ENCODE measurements around the gene CLIP4. TPM values are rescaled to one million over a fixed set of nuclear protein-coding genes. Genes with fewer than 3 reads are reported as not detected.

Gene CLIP4
- polyA plus RNA-seq, 1 of the 3 experiments (the other 2 are of a cell fraction), result 12.7 TPM

DNA sequence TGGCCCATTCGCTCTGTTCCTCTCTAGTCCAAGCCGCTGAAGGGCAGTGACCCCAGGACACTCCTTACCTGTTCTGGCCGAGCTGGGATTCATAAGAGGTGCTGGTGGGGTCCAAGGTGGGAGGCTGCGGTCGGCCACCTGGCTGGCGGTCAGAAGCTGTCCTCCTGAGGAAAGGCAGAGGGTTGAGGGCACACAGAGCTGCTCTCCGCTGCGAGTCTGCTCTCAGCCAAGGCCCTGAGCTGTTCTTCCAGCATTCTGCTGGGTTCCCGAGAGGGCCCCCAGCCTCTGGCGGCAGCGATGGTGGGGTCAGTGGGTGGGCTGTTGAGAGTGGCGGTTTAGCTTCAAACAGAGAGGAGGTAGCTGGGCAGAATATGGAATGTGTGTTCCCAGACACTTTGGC, 44.7 kb upstream of the CLIP4 start:
- H3K9me2 ChIP-seq, result no peaks in the 10 kb centered on the region
- no peak for DNase-seq
- CTCF ChIA-PET, result interaction anchor here (1.3 kb wide), 1 partner anchor 16 kb away, joined by 3 read pairs; no protein-coding TSS in a partner anchor
- H3K36me3 ChIP-seq (replicated peaks in 1 of 2; ENCODE audit: control insufficient read depth in 1 of 2, insufficient read depth in 2 of 2, low read length in 1 of 2), result no peaks in the 10 kb centered on the region
- H3K4me3 ChIP-seq (ENCODE audit: low read depth in 2 of 2, low read length in 1 of 2), result no peak overlapping the region
- H3K9me3 ChIP-seq, result no peaks in the 10 kb centered on the region
- no peak overlapping the region for H3K9ac ChIP-seq
- H3K27ac ChIP-seq (ENCODE audit: low read depth in 2 of 2, low read length in 1 of 2), result no peak overlapping the region
- H3K4me2 ChIP-seq, result no peak overlapping the region
- TF ChIP-seq TEAD4 (IDR thresholded peaks at IDR 0.05; ENCODE audit: borderline replicate concordance, insufficient read depth) (no peak), FOXM1 (IDR thresholded peaks at IDR 0.05; ENCODE audit: low read depth) (no peak), FOXJ3 (CRISPR knock-in tag; IDR thresholded peaks at IDR 0.05) (no peak), FOSL2 (IDR thresholded peaks at IDR 0.05; ENCODE audit: borderline replicate concordance, low read depth) (no peak), RCOR1 (IDR thresholded peaks at IDR 0.05; ENCODE audit: low read length) (no peak), NRF1 (IDR thresholded peaks at IDR 0.05; ENCODE audit: low read depth, low read length) (no peak), ELF1 (IDR thresholded peaks at IDR 0.05) (no peak), JUND (IDR thresholded peaks at IDR 0.05) (no peak), POLR2AphosphoS5 (IDR thresholded peaks at IDR 0.05; ENCODE audit: low read depth, low read length) (no peak), GABPA (IDR thresholded peaks at IDR 0.05; ENCODE audit: low read depth) (no peak), RAD21 (IDR thresholded peaks at IDR 0.05; ENCODE audit: low read length) (no peak), RFX5 (IDR thresholded peaks at IDR 0.05; ENCODE audit: low read length) (no peak), MXI1 (IDR thresholded peaks at IDR 0.05; ENCODE audit: low read depth, low read length) (no peak)
- TF ChIP-seq, protein P1, sequence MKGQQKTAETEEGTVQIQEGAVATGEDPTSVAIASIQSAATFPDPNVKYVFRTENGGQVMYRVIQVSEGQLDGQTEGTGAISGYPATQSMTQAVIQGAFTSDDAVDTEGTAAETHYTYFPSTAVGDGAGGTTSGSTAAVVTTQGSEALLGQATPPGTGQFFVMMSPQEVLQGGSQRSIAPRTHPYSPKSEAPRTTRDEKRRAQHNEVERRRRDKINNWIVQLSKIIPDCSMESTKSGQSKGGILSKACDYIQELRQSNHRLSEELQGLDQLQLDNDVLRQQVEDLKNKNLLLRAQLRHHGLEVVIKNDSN (IDR thresholded peaks at IDR 0.05; ENCODE audit: borderline replicate concordance, low read depth), result no peak
- TF ChIP-seq, protein P2, sequence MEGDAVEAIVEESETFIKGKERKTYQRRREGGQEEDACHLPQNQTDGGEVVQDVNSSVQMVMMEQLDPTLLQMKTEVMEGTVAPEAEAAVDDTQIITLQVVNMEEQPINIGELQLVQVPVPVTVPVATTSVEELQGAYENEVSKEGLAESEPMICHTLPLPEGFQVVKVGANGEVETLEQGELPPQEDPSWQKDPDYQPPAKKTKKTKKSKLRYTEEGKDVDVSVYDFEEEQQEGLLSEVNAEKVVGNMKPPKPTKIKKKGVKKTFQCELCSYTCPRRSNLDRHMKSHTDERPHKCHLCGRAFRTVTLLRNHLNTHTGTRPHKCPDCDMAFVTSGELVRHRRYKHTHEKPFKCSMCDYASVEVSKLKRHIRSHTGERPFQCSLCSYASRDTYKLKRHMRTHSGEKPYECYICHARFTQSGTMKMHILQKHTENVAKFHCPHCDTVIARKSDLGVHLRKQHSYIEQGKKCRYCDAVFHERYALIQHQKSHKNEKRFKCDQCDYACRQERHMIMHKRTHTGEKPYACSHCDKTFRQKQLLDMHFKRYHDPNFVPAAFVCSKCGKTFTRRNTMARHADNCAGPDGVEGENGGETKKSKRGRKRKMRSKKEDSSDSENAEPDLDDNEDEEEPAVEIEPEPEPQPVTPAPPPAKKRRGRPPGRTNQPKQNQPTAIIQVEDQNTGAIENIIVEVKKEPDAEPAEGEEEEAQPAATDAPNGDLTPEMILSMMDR (IDR thresholded peaks at IDR 0.05), result no peak
- TF ChIP-seq, protein P3, sequence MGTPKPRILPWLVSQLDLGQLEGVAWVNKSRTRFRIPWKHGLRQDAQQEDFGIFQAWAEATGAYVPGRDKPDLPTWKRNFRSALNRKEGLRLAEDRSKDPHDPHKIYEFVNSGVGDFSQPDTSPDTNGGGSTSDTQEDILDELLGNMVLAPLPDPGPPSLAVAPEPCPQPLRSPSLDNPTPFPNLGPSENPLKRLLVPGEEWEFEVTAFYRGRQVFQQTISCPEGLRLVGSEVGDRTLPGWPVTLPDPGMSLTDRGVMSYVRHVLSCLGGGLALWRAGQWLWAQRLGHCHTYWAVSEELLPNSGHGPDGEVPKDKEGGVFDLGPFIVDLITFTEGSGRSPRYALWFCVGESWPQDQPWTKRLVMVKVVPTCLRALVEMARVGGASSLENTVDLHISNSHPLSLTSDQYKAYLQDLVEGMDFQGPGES (IDR thresholded peaks at IDR 0.05; ENCODE audit: low read depth, low read length), result no peak
- TF ChIP-seq, protein P4, sequence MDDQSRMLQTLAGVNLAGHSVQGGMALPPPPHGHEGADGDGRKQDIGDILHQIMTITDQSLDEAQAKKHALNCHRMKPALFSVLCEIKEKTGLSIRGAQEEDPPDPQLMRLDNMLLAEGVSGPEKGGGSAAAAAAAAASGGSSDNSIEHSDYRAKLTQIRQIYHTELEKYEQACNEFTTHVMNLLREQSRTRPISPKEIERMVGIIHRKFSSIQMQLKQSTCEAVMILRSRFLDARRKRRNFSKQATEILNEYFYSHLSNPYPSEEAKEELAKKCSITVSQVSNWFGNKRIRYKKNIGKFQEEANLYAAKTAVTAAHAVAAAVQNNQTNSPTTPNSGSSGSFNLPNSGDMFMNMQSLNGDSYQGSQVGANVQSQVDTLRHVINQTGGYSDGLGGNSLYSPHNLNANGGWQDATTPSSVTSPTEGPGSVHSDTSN (IDR thresholded peaks at IDR 0.05), result no peak
- TF ChIP-seq, protein P5, sequence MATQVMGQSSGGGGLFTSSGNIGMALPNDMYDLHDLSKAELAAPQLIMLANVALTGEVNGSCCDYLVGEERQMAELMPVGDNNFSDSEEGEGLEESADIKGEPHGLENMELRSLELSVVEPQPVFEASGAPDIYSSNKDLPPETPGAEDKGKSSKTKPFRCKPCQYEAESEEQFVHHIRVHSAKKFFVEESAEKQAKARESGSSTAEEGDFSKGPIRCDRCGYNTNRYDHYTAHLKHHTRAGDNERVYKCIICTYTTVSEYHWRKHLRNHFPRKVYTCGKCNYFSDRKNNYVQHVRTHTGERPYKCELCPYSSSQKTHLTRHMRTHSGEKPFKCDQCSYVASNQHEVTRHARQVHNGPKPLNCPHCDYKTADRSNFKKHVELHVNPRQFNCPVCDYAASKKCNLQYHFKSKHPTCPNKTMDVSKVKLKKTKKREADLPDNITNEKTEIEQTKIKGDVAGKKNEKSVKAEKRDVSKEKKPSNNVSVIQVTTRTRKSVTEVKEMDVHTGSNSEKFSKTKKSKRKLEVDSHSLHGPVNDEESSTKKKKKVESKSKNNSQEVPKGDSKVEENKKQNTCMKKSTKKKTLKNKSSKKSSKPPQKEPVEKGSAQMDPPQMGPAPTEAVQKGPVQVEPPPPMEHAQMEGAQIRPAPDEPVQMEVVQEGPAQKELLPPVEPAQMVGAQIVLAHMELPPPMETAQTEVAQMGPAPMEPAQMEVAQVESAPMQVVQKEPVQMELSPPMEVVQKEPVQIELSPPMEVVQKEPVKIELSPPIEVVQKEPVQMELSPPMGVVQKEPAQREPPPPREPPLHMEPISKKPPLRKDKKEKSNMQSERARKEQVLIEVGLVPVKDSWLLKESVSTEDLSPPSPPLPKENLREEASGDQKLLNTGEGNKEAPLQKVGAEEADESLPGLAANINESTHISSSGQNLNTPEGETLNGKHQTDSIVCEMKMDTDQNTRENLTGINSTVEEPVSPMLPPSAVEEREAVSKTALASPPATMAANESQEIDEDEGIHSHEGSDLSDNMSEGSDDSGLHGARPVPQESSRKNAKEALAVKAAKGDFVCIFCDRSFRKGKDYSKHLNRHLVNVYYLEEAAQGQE (IDR thresholded peaks at IDR 0.05; ENCODE audit: low read depth, low read length), result no peak
- TF ChIP-seq, protein P6, sequence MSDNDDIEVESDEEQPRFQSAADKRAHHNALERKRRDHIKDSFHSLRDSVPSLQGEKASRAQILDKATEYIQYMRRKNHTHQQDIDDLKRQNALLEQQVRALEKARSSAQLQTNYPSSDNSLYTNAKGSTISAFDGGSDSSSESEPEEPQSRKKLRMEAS (IDR thresholded peaks at IDR 0.05; ENCODE audit: low read depth), result no peak
- TF ChIP-seq, protein P7, sequence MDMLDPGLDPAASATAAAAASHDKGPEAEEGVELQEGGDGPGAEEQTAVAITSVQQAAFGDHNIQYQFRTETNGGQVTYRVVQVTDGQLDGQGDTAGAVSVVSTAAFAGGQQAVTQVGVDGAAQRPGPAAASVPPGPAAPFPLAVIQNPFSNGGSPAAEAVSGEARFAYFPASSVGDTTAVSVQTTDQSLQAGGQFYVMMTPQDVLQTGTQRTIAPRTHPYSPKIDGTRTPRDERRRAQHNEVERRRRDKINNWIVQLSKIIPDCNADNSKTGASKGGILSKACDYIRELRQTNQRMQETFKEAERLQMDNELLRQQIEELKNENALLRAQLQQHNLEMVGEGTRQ (IDR thresholded peaks at IDR 0.05; ENCODE audit: borderline replicate concordance, low read depth, low read length), result no peak
- H3K79me2 ChIP-seq (ENCODE audit: insufficient read depth), result no peaks in the 10 kb centered on the region
- no peak overlapping the region for H2AFZ ChIP-seq (ENCODE audit: low read depth)
- H3K4me1 ChIP-seq (ENCODE audit: control insufficient read depth in 1 of 2, insufficient read depth in 2 of 2, low read depth in 1 of 2, low read length in 1 of 2), result peaks cover 0 to 42% of the 10 kb centered on the region in 2 experiments; a peak in 2 of 4 replicates
- H4K20me1 ChIP-seq (ENCODE audit: insufficient read depth), result no peaks in the 10 kb centered on the region
- POLR2A ChIA-PET, result no interaction called here
- H3F3A ChIP-seq (replicated peaks; ENCODE audit: insufficient read depth), result no peaks in the 10 kb centered on the region
- WGBS (ENCODE audit: low lambda C conversion rate), result 77% methylated on average over 12 of the region's 12 CpGs
- H3K27me3 ChIP-seq (ENCODE audit: insufficient read depth), result no peaks in the 10 kb centered on the region

Measured in SK-N-SH (cell line).